HCT116 (cell line): ENCODE measurements around the gene ERVW-1. TPM values are rescaled to one million over a fixed set of nuclear protein-coding genes. Genes with fewer than 3 reads are reported as not detected.

Experiments used
- ATAC-seq: fragments of 200-7000 bp; cut with Tn5 transposase; 2 replicates; pipeline ENCODE4 v1.9.1; 2020; ENCODE audit warnings: mild to moderate bottlenecking, moderate library complexity
- BruUV-seq: library from RNA; stranded (reverse); fragments of 400-500 nt; replicated peaks from 2 replicates; lab custom pipeline; 2021; lab: Mats Ljungman, UMichigan
- CTCF ChIA-PET: fragments of 300-600 bp; sonication (Branson Sonifier 250); formaldehyde crosslinking; loops from one replicate; lab custom pipeline; 2021; ENCODE audit warnings: antibody characterized with exemption; lab: Charles Lee
- POLR2A ChIA-PET: fragments of 300-600, 350-600 bp; sonication (Branson Sonifier 250); formaldehyde crosslinking; loops from one replicate; lab custom pipeline; 2021; ENCODE audit warnings: antibody characterized with exemption; lab: Charles Lee
- RAD21 ChIA-PET, 2 experiments: fragments of 300-600 bp; sonication (Branson Sonifier 250); formaldehyde crosslinking; loops; one replicate each; lab custom pipeline; 2023; ENCODE audit warnings: low total read pairs in 2 of 2; ENCODE audit not compliant: uncharacterized antibody in 2 of 2, unreplicated experiment in 2 of 2, low non-redundant PET in 1 of 2; lab: Charles Lee
- DNase-seq: peaks from one replicate; pipeline ENCODE4 v3.0.0-alpha.2; 2010; ENCODE audit warnings: low read depth, low spot score
- H2AFZ ChIP-seq: fragments of 200-600 bp; shearing (Covaris generic), sonication (generic); 2 replicates; pipeline ENCODE4 v1.6.1; 2017; ENCODE audit warnings: low read depth, mixed run types, mixed read lengths, antibody characterized with exemption, low read length; ENCODE audit not compliant: poor library complexity, severe bottlenecking
- H3K27ac ChIP-seq: 2 replicates; pipeline ENCODE4 v1.5.1; 2012; ENCODE audit warnings: low read depth, low read length
- H3K27me3 ChIP-seq: fragments of 200-600 bp; sonication (generic); 2 replicates; pipeline ENCODE4 v1.6.1; 2016; ENCODE audit warnings: mixed run types, low read length, mixed read lengths; ENCODE audit not compliant: insufficient read depth
- H3K36me3 ChIP-seq, 2 experiments: fragments of 200-500 bp in 1 of 2; fragments of 200-600 bp in 1 of 2; sonication (Bioruptor generic) in 1 of 2; sonication (generic) in 1 of 2; 2 replicates each; pipeline versions ENCODE4 v1.5.1 to v1.6.1; 2014 to 2016; ENCODE audit warnings: low read length in 2 of 2, inconsistent platforms in 1 of 2, mixed read lengths in 1 of 2, mixed run types in 1 of 2; ENCODE audit not compliant: insufficient read depth in 2 of 2, control insufficient read depth in 1 of 2
- H3K4me1 ChIP-seq, 2 experiments: fragments of 200-600 bp in 1 of 2; sonication (generic) in 1 of 2; 2 replicates each; pipeline versions ENCODE4 v1.5.1 to v1.6.1; 2012 to 2017; ENCODE audit warnings: low read length in 2 of 2, inconsistent platforms in 1 of 2, mild to moderate bottlenecking in 1 of 2, mixed read lengths in 1 of 2, mixed run types in 1 of 2, moderate library complexity in 1 of 2; ENCODE audit not compliant: insufficient read depth in 2 of 2, control insufficient read depth in 1 of 2
- H3K4me2 ChIP-seq: fragments of 200-600 bp; sonication (generic); 2 replicates; pipeline ENCODE4 v1.6.1; 2017; ENCODE audit warnings: mixed run types, low read length, mixed read lengths
- H3K4me3 ChIP-seq, 2 experiments: fragments of 200-600 bp in 1 of 2; sonication (generic) in 1 of 2; replicated peaks in 1 of 2; 2 replicates each; pipeline ENCODE4 v1.5.1; 2011 to 2016; ENCODE audit warnings: low read length in 2 of 2, control low read depth in 1 of 2, low read depth in 1 of 2, mild to moderate bottlenecking in 1 of 2, mixed read lengths in 1 of 2, mixed run types in 1 of 2
- H3K79me2 ChIP-seq: fragments of 200-600 bp; sonication (generic); 2 replicates; pipeline ENCODE4 v1.6.1; 2017; ENCODE audit warnings: mild to moderate bottlenecking, mixed run types, low read length, moderate library complexity, mixed read lengths; ENCODE audit not compliant: insufficient read depth
- H3K9ac ChIP-seq: fragments of 200-600 bp; sonication (generic); 2 replicates; pipeline ENCODE4 v1.6.1; 2016; ENCODE audit warnings: low read length, mixed read lengths
- H3K9me2 ChIP-seq: fragments of 200-600 bp; sonication (generic), shearing (Covaris generic); 2 replicates; pipeline ENCODE4 v1.6.1; 2017; ENCODE audit warnings: mixed run types, mild to moderate bottlenecking, moderate library complexity; ENCODE audit not compliant: insufficient read depth
- H3K9me3 ChIP-seq, 2 experiments: fragments of 200-500 bp in 1 of 2; fragments of 200-600 bp in 1 of 2; sonication (Bioruptor generic) in 1 of 2; sonication (generic) in 1 of 2; 2 replicates each; pipeline ENCODE4 v1.6.1; 2014 to 2017; ENCODE audit warnings: low read length in 2 of 2, mixed read lengths in 2 of 2, inconsistent platforms in 1 of 2, low read depth in 1 of 2, mild to moderate bottlenecking in 1 of 2, mixed run types in 1 of 2, moderate library complexity in 1 of 2; ENCODE audit not compliant: control insufficient read depth in 1 of 2, insufficient read depth in 1 of 2
- H4K20me1 ChIP-seq: fragments of 200-600 bp; sonication (generic), shearing (Covaris generic); 2 replicates; pipeline ENCODE4 v1.6.1; 2017; ENCODE audit warnings: mixed run types, mild to moderate bottlenecking, moderate library complexity; ENCODE audit not compliant: insufficient read depth
- CBX3 ChIP-seq: IDR thresholded peaks from 2 replicates; pipeline ENCODE4 v1.6.1; 2012; ENCODE audit warnings: low read depth
- EGR1 ChIP-seq: IDR thresholded peaks from 2 replicates; pipeline ENCODE4 v1.6.1; 2012; ENCODE audit warnings: low read depth
- EZH2 ChIP-seq: fragments of 200-600 bp; sonication (generic); IDR thresholded peaks from 2 replicates; pipeline ENCODE4 v1.6.1; 2017; ENCODE audit warnings: antibody characterized with exemption, mixed run types
- EZH2phosphoT487 ChIP-seq: fragments of 200-600 bp; IDR thresholded peaks from 2 replicates; pipeline ENCODE4 v1.6.1; 2018; ENCODE audit warnings: antibody characterized with exemption, borderline replicate concordance
- FOSL1 ChIP-seq: IDR thresholded peaks from 2 replicates; pipeline ENCODE4 v1.6.1; 2012; ENCODE audit warnings: low read depth
- POLR2A ChIP-seq: IDR thresholded peaks from 2 replicates; pipeline ENCODE4 v1.7.0; 2011; ENCODE audit warnings: borderline replicate concordance; ENCODE audit not compliant: insufficient read depth, insufficient read length; ENCODE audit errors: extremely low read depth
- SIN3A ChIP-seq: IDR thresholded peaks from 2 replicates; pipeline ENCODE4 v1.6.1; 2012; ENCODE audit warnings: low read depth
- SRF ChIP-seq: IDR thresholded peaks from 2 replicates; pipeline ENCODE4 v1.6.1; 2012; ENCODE audit warnings: low read depth
- TCF7L2 ChIP-seq: IDR thresholded peaks from 2 replicates; pipeline ENCODE4 v1.7.0; 2011; ENCODE audit warnings: borderline replicate concordance, inconsistent platforms; ENCODE audit not compliant: insufficient read depth, insufficient read length; ENCODE audit errors: extremely low read depth
- ZFX ChIP-seq: fragments of 450-650 bp; IDR thresholded peaks from 2 replicates; pipeline ENCODE4 v1.6.1; 2017
- ZNF274 ChIP-seq: fragments of 200-500 bp; sonication (Bioruptor generic); IDR thresholded peaks from 2 replicates; pipeline ENCODE4 v1.6.1; 2014; ENCODE audit warnings: mild to moderate bottlenecking, low read depth, low read length, inconsistent platforms
- intact Hi-C: fragments of 100-400 bp; cut with micrococcal nuclease; formaldehyde crosslinking; loops from 2 replicates; pipeline ENCODE4 v1.10.0; 2022
- total RNA-seq: library from RNA; stranded (reverse); gene quantifications from one replicate; pipeline ENCODE4 v1.2.1, GENCODE V29; 2021; ENCODE audit not compliant: unreplicated experiment
- TF ChIP-seq, protein P1 (sequence below): IDR thresholded peaks from 2 replicates; pipeline ENCODE4 v1.6.1; 2012; ENCODE audit warnings: low read depth
- TF ChIP-seq, protein P2 (sequence below): IDR thresholded peaks from 2 replicates; pipeline ENCODE4 v1.6.1; 2012
- TF ChIP-seq, protein P3 (sequence below): IDR thresholded peaks from 2 replicates; pipeline ENCODE4 v1.6.1; 2011; ENCODE audit warnings: mild to moderate bottlenecking, low read length, moderate library complexity; ENCODE audit not compliant: insufficient replicate concordance; ENCODE audit errors: extremely low read depth

The ERVW-1 gene
- total RNA-seq, 1 experiment from 2014 or later: not detected

DNA sequence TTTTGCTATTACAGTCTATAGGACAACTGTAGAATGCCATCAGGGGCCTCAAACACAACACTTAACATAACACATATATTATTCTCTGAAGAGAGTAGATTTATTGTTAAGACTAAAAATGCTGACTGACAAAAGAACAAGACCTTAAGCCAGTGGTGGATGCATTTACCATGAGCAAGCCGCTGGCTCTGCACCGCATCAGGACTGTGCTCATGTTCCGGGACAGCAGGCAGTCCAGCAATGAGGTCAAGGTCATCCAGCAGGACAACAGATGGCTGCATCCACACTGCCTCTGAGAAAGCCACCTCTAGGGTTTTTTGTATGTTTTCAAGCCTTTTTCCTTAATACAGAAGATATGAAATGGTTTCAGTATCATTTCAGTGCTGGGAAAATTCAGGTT lies 26.8 kb upstream of the ERVW-1 start:
- no peak for TF ChIP-seq ZFX
- Histone ChIP-seq H3K4me2 (no peak overlapping the region), H2AFZ (no peak overlapping the region), H3K27ac (no peak overlapping the region), H4K20me1 (no peaks in the 10 kb centered on the region), H3K9ac (no peak overlapping the region), H3K4me3 (no peak overlapping the region), H3K9me2 (no peaks in the 10 kb centered on the region), H3K27me3 (no peaks in the 10 kb centered on the region), H3K4me1 (no peaks in the 10 kb centered on the region), H3K9me3 (no peaks in the 10 kb centered on the region), H3K79me2 (no peaks in the 10 kb centered on the region), H3K36me3 (peaks cover 0 to 26% of the 10 kb centered on the region in 2 experiments; a peak in 2 of 4 replicates)
- ChIA-PET CTCF (no interaction called here), POLR2A (no interaction called here), RAD21 (no interaction called here)
- BruUV-seq: no TSS peak
- ATAC-seq (no peak), DNase-seq (no peak)
- intact Hi-C loops: no loop called here

DNA sequence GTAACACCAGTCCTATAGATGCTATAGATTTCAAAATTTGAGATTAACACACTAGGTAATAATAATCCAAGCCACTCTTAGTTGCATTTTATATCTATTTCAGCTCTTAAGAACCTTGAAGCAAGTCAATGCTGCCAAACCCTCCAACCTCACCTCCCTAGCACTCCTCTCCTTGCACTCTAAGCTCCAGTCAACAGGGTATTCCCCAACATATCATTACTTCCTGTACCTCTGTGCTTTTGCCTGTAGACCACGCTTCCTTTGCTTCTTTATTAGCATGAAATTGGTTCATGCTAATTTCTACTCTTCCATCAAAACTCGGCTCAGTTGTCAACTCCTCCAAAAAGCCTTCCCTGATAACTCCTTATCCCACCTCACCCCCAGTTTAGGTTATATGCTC lies 26.0 kb upstream of the ERVW-1 start:
- no TSS peak for BruUV-seq
- ATAC-seq: no peak
- H3K27me3 ChIP-seq: no peaks in the 10 kb centered on the region
- POLR2A ChIA-PET: no interaction called here
- no peaks in the 10 kb centered on the region for H3K79me2 ChIP-seq
- H3K4me2 ChIP-seq: no peak overlapping the region
- intact Hi-C loops: no loop called here
- H3K36me3 ChIP-seq: peaks cover 0 to 30% of the 10 kb centered on the region in 2 experiments; a peak in 2 of 4 replicates
- H2AFZ ChIP-seq: no peak overlapping the region
- H3K9me2 ChIP-seq: no peaks in the 10 kb centered on the region
- no peak overlapping the region for H3K4me3 ChIP-seq
- H4K20me1 ChIP-seq: no peaks in the 10 kb centered on the region
- RAD21 ChIA-PET: no interaction called here
- no peak overlapping the region for H3K9ac ChIP-seq
- no peak for DNase-seq
- H3K4me1 ChIP-seq: no peaks in the 10 kb centered on the region
- no peak overlapping the region for H3K27ac ChIP-seq
- TF ChIP-seq TCF7L2: no peak
- TF ChIP-seq CBX3: no peak
- TF ChIP-seq FOSL1: no peak
- TF ChIP-seq SIN3A: no peak
- TF ChIP-seq POLR2A: no peak
- TF ChIP-seq SRF: no peak
- TF ChIP-seq EGR1: no peak
- TF ChIP-seq, protein P1, sequence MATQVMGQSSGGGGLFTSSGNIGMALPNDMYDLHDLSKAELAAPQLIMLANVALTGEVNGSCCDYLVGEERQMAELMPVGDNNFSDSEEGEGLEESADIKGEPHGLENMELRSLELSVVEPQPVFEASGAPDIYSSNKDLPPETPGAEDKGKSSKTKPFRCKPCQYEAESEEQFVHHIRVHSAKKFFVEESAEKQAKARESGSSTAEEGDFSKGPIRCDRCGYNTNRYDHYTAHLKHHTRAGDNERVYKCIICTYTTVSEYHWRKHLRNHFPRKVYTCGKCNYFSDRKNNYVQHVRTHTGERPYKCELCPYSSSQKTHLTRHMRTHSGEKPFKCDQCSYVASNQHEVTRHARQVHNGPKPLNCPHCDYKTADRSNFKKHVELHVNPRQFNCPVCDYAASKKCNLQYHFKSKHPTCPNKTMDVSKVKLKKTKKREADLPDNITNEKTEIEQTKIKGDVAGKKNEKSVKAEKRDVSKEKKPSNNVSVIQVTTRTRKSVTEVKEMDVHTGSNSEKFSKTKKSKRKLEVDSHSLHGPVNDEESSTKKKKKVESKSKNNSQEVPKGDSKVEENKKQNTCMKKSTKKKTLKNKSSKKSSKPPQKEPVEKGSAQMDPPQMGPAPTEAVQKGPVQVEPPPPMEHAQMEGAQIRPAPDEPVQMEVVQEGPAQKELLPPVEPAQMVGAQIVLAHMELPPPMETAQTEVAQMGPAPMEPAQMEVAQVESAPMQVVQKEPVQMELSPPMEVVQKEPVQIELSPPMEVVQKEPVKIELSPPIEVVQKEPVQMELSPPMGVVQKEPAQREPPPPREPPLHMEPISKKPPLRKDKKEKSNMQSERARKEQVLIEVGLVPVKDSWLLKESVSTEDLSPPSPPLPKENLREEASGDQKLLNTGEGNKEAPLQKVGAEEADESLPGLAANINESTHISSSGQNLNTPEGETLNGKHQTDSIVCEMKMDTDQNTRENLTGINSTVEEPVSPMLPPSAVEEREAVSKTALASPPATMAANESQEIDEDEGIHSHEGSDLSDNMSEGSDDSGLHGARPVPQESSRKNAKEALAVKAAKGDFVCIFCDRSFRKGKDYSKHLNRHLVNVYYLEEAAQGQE: no peak
- no peak for TF ChIP-seq ZFX
- TF ChIP-seq EZH2: no peak
- TF ChIP-seq EZH2phosphoT487: no peak
- TF ChIP-seq, protein P2, sequence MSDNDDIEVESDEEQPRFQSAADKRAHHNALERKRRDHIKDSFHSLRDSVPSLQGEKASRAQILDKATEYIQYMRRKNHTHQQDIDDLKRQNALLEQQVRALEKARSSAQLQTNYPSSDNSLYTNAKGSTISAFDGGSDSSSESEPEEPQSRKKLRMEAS: no peak
- no peak for TF ChIP-seq ZNF274
- TF ChIP-seq, protein P3, sequence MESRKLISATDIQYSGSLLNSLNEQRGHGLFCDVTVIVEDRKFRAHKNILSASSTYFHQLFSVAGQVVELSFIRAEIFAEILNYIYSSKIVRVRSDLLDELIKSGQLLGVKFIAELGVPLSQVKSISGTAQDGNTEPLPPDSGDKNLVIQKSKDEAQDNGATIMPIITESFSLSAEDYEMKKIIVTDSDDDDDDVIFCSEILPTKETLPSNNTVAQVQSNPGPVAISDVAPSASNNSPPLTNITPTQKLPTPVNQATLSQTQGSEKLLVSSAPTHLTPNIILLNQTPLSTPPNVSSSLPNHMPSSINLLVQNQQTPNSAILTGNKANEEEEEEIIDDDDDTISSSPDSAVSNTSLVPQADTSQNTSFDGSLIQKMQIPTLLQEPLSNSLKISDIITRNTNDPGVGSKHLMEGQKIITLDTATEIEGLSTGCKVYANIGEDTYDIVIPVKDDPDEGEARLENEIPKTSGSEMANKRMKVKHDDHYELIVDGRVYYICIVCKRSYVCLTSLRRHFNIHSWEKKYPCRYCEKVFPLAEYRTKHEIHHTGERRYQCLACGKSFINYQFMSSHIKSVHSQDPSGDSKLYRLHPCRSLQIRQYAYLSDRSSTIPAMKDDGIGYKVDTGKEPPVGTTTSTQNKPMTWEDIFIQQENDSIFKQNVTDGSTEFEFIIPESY: no peak
- TF ChIP-seq, all 23 proteins: peak for 0
- CTCF ChIA-PET: no interaction called here
- no peaks in the 10 kb centered on the region for H3K9me3 ChIP-seq
